ENCODE results near the gene GOLIM4. TPM values are rescaled to one million over a fixed set of nuclear protein-coding genes. Genes with fewer than 3 reads are reported as not detected.

The GOLIM4 gene
- total RNA-seq, 2 donors from 2014 or later, result 3.5 to 6.3 TPM

DNA sequence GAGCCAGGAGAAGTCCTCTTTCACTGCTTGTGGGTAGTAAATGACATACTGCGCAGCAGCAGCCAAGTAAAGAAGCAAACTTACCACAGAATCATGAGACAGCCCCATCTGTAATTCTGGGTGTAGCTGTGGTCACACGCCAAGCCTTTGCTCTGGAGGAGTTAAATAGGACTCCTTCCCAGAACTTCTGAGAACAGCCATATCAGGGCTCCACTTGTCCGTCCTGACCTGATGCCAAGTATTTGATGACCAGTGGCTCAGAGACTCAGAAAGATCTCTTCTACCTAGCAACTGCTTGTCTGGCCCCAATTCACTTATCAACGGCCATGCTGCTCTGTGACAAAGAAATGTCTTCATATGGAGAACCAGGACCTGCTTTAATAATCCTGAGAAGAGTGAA is 20.6 kb upstream of the GOLIM4 start:
- Mint-ChIP-seq H3K27ac (no peak overlapping the region), H3K4me3 (no peak overlapping the region), H3K9me3 (no peaks in the 10 kb centered on the region), H3K27me3 (no peaks in the 10 kb centered on the region), H3K36me3 (ENCODE audit: low read depth) (no peaks in the 10 kb centered on the region), H3K4me1 (no peaks in the 10 kb centered on the region)
- no peak for ATAC-seq (replicated peaks)

DNA sequence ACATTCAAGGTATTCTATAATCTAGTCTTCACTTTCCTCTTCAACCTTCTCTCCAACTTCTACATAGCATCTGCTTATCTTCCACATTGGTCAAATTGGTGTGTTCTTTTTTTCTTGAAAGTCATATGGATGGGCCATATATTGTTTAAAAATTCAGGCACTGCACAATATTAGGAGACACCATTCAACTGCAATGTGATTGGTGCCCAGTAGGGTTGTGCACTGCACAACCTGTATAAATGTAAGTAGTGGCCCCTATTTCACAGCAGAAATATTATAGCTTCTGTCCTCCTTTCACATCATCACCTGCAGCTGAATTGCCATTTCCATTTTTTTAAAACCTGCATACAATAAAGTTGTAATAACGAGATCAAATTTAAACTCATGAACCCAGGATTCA is 18.1 kb upstream of the GOLIM4 start:
- H3K4me3 Mint-ChIP-seq, result no peak overlapping the region

DNA sequence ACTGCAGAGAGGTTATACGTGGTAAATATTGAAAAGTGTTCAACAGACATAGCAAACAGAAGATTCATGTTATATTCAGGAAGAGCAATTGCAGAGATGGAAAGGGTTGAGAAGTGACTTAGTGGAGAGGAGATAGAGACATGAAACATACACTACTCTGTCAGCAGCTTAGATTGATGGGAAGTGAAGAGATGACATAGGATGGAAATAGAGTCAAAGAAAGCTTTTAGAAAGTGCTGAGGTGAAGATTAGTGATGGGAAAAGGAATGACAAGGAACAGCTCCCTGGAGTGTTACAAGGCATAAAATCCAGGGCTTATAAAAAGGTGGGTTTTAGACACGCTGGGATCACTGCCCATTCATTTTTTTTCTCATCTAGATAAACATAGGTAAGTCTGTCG is 17.2 kb upstream of the GOLIM4 start:
- Mint-ChIP-seq H3K4me1 (no peaks in the 10 kb centered on the region), H3K27me3 (no peaks in the 10 kb centered on the region), H3K36me3 (ENCODE audit: low read depth) (no peaks in the 10 kb centered on the region), H3K9me3 (no peaks in the 10 kb centered on the region), H3K4me3 (no peak overlapping the region), H3K27ac (no peak overlapping the region)
- no peak for ATAC-seq (replicated peaks)

More for the DNA sequence above, 18.1 kb upstream of the GOLIM4 start:
- Mint-ChIP-seq H3K27ac (no peak overlapping the region), H3K4me1 (no peaks in the 10 kb centered on the region), H3K36me3 (ENCODE audit: low read depth) (no peaks in the 10 kb centered on the region), H3K9me3 (no peaks in the 10 kb centered on the region), H3K27me3 (no peaks in the 10 kb centered on the region)
- ATAC-seq (replicated peaks), result no peak

DNA sequence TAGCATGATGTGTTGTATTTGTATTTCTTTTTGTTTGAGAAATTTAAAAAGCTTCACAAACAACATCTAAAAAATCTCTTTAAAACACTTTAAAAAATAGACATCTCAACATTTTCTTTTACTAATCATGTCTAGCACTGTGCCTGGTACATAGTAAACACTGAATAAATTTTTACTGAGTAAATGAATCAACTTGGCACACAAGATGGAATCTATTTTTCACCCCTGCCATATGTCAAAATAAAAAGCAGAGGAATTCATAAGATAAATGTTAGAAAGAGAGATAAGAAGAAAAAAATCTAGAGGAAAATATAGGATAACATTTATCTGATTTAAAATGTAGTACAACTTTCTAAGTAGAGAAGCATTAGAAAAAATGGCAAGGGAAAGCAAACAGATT is 8.6 kb upstream of the GOLIM4 start:
- ATAC-seq (replicated peaks), result no peak
- no peak overlapping the region for H3K27ac Mint-ChIP-seq

DNA sequence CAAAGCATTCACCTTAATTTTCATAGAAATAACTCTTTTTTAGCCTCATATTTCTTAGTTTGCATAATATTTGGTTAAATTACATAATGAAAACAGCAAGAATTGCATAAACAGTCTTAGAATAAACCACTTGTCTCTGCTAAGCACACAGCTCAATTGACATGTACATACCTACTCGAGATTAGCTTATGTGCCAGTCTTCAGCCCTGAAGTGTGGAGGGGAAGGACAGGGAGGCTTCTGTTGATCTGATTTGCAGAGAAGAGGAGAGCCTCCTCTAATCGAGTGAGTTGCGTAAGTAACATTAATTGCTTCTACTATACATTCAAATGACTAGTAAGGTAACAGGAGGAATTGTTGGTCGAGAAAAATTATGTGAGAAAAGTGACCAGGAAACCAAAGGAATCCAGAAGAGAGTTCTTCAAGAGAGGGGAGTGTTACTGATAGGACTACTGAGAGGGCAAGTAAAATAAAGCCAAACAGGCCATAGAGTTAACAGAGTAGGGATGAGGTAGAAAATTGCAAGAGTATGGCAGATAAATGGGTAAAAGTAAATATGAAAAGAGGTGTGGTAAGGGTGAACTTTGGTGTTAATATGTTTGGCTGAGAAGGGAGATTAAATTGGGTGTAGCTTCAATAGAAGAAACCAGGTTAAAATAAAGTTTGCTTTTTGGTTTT is 7.1 kb upstream of the GOLIM4 start:
- Mint-ChIP-seq H3K4me3 (no peak overlapping the region), H3K9me3 (peaks cover 5% of the 10 kb centered on the region)

More for the DNA sequence above, 8.6 kb upstream of the GOLIM4 start:
- no peak overlapping the region for H3K4me3 Mint-ChIP-seq
- H3K4me1 Mint-ChIP-seq, result no peaks in the 10 kb centered on the region
- peaks cover 5% of the 10 kb centered on the region for H3K9me3 Mint-ChIP-seq
- H3K27me3 Mint-ChIP-seq, result peaks cover 13% of the 10 kb centered on the region
- no peaks in the 10 kb centered on the region for H3K36me3 Mint-ChIP-seq (ENCODE audit: low read depth)

DNA sequence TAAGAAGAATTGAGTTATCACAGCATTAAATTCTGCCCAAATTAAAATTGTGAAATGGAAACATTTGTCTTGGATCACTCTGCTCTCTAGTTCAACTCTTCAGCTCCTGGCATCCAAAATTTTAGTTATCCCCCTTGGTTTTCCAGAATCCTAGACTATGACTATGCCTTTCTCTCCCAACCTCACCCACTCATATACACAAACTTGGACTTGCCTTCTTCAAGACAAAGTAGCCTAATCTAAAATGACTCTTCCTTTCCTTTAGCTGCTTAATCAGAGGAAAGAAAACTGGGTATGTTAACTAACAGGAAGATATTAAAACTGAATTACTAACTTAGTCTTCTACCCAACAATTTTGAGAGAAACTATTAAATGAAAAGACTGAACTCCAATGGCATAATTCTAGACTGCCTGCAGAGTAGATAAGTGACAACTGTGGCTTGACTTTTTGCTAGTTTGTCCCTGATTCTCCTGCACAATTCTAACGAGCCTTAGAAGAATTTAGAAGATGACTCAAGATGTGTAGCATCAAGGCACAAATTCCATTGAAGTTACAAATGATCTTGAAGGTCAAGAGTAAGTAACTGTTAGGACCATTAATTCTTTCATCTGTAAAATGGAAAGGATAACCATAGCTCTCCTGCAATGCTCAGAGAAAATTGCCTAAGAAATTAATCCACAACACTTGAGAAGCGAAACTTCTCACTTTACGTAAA is 5.2 kb upstream of the GOLIM4 start:
- Mint-ChIP-seq H3K27ac (no peak overlapping the region), H3K4me3 (no peak overlapping the region), H3K27me3 (peaks cover 23% of the 10 kb centered on the region), H3K4me1 (no peaks in the 10 kb centered on the region), H3K36me3 (ENCODE audit: low read depth) (no peaks in the 10 kb centered on the region), H3K9me3 (no peaks in the 10 kb centered on the region)
- ATAC-seq (replicated peaks), result no peak

More for the DNA sequence above, 7.1 kb upstream of the GOLIM4 start:
- no peak for ATAC-seq (replicated peaks)
- no peaks in the 10 kb centered on the region for H3K4me1 Mint-ChIP-seq
- H3K27ac Mint-ChIP-seq, result no peak overlapping the region
- H3K36me3 Mint-ChIP-seq (ENCODE audit: low read depth), result no peaks in the 10 kb centered on the region
- peaks cover 16% of the 10 kb centered on the region for H3K27me3 Mint-ChIP-seq

DNA sequence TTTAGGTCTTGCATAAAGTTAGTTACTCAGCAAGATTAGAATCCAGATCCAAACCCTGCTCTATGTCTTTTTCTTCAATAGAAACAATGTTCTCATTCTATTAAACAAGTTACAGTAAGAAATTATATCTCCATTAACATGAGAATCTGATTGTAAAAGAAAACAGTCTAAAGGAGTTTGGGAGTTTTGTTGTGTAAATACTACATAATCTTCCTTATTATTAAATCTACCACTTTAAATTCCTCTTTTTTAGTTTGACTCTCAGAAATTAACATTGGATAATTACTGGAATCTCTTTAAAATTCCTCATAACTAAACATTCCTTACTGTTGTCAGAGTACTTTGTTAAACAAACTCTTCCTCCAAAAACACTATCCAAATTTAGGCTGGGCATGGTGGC is 1.7 kb upstream of the GOLIM4 start:
- Mint-ChIP-seq H3K36me3 (ENCODE audit: low read depth) (no peaks in the 10 kb centered on the region), H3K4me1 (no peaks in the 10 kb centered on the region), H3K27ac (no peak overlapping the region), H3K27me3 (peaks cover 32% of the 10 kb centered on the region), H3K4me3 (no peak overlapping the region), H3K9me3 (no peaks in the 10 kb centered on the region)
- ATAC-seq (replicated peaks), result no peak

DNA sequence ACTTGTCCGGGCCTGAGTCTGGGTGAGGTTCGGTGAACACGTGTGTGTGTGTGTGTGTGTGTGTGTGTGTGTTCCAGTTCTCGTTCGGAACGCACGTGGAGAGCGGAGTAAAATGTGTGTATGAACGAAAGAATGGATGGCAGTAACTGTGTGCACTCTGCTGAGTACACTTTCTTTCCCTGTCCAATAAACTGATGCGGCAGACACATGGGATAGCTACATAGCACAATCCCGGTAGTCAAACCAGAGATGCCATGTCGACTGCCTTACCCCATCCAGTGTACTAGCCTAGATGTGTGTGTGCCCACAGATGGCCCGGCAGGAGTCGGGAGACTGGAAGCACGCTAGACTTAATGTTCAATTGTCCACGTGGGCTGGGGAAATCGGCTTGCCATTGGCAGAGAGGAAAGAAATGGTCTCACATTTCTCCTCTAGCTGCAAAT is 507 bp upstream of the GOLIM4 start:
- Mint-ChIP-seq H3K9me3 (no peaks in the 10 kb centered on the region), H3K27ac (peak overlapping the region; percentile 15)
- peak; percentile 9 for ATAC-seq (replicated peaks)

DNA sequence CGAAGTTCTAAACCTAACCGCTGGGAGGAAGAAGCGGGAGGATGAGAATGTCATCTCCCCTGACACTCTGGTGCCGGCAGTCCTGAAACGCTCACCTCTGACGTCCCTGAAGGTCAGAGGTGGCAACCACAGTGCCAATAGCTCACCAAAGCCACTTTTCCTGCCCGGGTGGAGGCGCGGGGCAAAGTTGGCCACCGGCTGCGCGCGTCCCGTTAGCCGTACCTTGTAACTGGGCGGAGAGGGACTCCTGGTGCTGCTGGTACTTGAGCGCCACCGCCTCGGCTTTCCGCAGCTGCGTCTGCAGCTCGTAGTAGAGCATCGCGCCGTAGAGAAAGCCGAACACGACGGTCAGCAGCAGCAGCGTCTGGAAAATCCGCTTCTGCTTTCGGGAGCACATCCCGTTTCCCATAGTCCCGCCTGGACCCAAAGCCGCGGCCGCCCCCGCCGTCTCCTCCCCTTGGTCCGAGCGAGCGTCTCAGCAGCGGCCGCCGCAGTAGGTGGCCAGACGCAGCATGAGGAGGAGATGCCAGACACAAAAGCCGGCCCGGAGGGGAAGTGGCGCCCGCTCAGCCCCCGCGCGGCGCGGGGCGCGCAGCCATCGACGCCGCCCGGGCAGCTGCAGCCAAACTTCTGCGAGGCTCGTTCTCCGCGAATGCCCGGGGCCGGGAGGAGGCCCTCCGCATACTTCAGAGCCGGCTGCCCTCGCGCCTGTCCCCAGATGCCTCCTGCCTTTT is 680 bp downstream of the GOLIM4 start:
- Mint-ChIP-seq H3K27ac (no peak overlapping the region), H3K9me3 (no peaks in the 10 kb centered on the region), H3K27me3 (peaks cover 36% of the 10 kb centered on the region), H3K4me1 (no peaks in the 10 kb centered on the region), H3K36me3 (ENCODE audit: low read depth) (no peaks in the 10 kb centered on the region), H3K4me3 (peak overlapping the region; percentile 77)
- ATAC-seq (replicated peaks), result peak; percentile 48

More for the DNA sequence above, 507 bp upstream of the GOLIM4 start:
- Mint-ChIP-seq H3K4me3 (peak overlapping the region; percentile 77), H3K4me1 (no peaks in the 10 kb centered on the region), H3K27me3 (peaks cover 37% of the 10 kb centered on the region), H3K36me3 (ENCODE audit: low read depth) (no peaks in the 10 kb centered on the region)

DNA sequence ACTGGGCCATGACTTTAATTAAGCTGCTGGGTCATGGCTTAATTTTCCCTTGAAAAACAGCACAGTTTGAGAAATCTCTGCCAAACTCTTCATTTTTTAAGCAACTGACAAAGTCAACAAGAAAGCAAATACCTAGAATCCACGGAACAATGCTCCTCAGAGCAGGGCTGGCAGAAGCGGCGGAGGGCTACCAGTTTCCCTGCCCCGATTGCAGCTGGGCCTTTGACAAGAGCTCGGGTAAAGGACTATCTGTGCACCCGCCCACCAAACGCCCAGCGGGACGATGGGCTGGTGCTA is 1.2 kb downstream of the GOLIM4 start:
- no peaks in the 10 kb centered on the region for H3K9me3 Mint-ChIP-seq
- no peak for ATAC-seq (replicated peaks)
- peaks cover 37% of the 10 kb centered on the region for H3K27me3 Mint-ChIP-seq
- no peaks in the 10 kb centered on the region for H3K4me1 Mint-ChIP-seq
- no peaks in the 10 kb centered on the region for H3K36me3 Mint-ChIP-seq (ENCODE audit: low read depth)
- H3K27ac Mint-ChIP-seq, result no peak overlapping the region
- peak overlapping the region; percentile 77 for H3K4me3 Mint-ChIP-seq

DNA sequence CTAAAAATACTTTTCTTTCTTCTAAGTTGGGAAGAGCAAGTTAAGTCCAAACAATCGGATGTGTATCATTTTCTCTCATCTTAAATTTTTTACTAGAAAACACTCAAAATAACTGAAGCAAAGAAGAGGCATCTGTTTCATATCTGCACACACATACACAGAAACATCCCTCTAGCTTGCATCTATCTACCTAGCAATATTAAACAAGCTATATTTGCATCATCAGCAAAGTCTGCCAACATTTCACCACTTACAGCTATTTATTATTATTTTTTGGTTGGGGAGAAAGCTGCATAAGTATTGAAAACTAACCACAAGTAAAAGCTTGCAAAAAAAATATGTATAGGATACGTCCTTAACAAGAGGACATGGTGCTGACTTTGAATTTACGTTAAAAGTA is 1.9 kb downstream of the GOLIM4 start:
- Mint-ChIP-seq H3K27ac (no peak overlapping the region), H3K4me1 (no peaks in the 10 kb centered on the region), H3K9me3 (no peaks in the 10 kb centered on the region), H3K4me3 (no peak overlapping the region), H3K36me3 (ENCODE audit: low read depth) (no peaks in the 10 kb centered on the region), H3K27me3 (peaks cover 36% of the 10 kb centered on the region)
- no peak for ATAC-seq (replicated peaks)

DNA sequence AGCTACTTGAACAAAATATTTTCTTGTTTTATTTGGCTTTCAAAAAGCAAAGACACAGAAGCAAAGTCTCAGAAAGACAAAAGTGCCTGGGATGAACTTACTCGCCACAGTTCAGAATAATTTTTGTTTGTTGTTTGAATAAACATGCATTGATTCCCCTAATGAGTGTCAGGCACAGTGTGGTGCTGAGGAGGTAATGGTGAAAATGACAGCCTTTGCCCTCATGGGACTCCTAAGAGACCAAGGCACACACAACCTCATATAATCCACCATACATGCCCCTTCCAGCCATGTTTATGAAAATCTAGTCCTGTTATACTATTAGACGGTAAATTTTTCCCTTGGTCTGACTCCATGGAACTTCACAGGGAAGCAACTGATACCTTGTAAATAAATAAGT is 2.5 kb downstream of the GOLIM4 start:
- no peak overlapping the region for H3K4me3 Mint-ChIP-seq
- no peak for ATAC-seq (replicated peaks)
- peaks cover 36% of the 10 kb centered on the region for H3K27me3 Mint-ChIP-seq
- no peaks in the 10 kb centered on the region for H3K36me3 Mint-ChIP-seq (ENCODE audit: low read depth)
- H3K9me3 Mint-ChIP-seq, result no peaks in the 10 kb centered on the region
- no peaks in the 10 kb centered on the region for H3K4me1 Mint-ChIP-seq
- H3K27ac Mint-ChIP-seq, result no peak overlapping the region

DNA sequence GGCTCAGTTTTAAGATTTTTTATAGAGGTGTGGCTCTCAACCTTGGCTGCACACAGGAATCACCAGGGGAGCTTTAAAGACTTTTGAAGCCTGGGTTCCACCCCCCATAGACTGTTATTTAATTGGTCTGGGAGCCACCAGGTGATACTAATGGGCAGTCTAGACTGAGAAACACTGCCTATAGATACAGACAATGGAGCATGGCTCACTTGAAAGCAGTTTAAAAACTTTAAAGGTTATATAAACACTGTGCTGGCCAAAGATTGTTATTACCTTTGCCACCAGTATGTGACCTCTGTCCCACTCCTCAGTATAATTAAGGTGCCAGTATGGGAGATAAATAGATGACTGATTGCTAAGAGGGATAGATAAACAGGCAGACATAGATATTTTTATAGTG is 3.8 kb downstream of the GOLIM4 start:
- no peaks in the 10 kb centered on the region for H3K4me1 Mint-ChIP-seq
- no peak overlapping the region for H3K27ac Mint-ChIP-seq

DNA sequence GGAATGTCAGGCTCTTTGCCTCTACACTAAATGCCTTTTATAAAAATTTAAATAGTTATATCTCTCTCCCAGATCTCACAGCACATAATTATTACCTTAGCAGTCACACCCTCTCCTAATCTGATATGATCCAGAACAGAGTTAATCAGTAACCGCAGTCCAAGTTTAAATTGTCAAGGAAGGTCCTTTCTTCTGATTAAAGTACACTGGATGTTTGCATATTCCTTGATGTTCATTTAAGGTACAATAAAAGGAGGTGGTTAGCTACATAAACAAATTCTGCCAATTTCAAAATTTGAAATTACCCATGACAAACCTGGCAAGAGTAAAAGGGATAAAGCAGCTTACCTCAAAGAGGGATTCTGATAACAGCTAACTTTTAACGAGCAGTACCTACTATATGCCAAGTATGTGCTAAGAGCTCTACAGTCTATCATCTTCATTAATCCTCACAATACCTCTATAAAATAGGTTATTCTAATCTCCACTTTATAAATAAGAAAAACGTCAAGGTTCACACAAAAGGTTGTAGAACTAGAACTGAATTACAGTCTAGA is 4.3 kb downstream of the GOLIM4 start:
- Mint-ChIP-seq H3K4me3 (no peak overlapping the region), H3K27me3 (peaks cover 33% of the 10 kb centered on the region), H3K27ac (no peak overlapping the region), H3K36me3 (ENCODE audit: low read depth) (no peaks in the 10 kb centered on the region), H3K4me1 (no peaks in the 10 kb centered on the region), H3K9me3 (no peaks in the 10 kb centered on the region)
- no peak for ATAC-seq (replicated peaks)

More for the DNA sequence above, 3.8 kb downstream of the GOLIM4 start:
- H3K9me3 Mint-ChIP-seq, result no peaks in the 10 kb centered on the region
- ATAC-seq (replicated peaks), result no peak
- no peaks in the 10 kb centered on the region for H3K36me3 Mint-ChIP-seq (ENCODE audit: low read depth)
- no peak overlapping the region for H3K4me3 Mint-ChIP-seq
- peaks cover 36% of the 10 kb centered on the region for H3K27me3 Mint-ChIP-seq
